ENCODE results near the gene RHBDD2.

- TF ChIP-seq, protein P1, sequence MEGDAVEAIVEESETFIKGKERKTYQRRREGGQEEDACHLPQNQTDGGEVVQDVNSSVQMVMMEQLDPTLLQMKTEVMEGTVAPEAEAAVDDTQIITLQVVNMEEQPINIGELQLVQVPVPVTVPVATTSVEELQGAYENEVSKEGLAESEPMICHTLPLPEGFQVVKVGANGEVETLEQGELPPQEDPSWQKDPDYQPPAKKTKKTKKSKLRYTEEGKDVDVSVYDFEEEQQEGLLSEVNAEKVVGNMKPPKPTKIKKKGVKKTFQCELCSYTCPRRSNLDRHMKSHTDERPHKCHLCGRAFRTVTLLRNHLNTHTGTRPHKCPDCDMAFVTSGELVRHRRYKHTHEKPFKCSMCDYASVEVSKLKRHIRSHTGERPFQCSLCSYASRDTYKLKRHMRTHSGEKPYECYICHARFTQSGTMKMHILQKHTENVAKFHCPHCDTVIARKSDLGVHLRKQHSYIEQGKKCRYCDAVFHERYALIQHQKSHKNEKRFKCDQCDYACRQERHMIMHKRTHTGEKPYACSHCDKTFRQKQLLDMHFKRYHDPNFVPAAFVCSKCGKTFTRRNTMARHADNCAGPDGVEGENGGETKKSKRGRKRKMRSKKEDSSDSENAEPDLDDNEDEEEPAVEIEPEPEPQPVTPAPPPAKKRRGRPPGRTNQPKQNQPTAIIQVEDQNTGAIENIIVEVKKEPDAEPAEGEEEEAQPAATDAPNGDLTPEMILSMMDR (conservative IDR thresholded peaks at IDR 0.05 in 1 of 2, IDR thresholded peaks at IDR 0.05 in 1 of 2; ENCODE audit: low read depth in 1 of 2, low read length in 2 of 2) = no peak
- no peak for TF ChIP-seq EZH2 (IDR thresholded peaks at IDR 0.05; ENCODE audit: low read length, missing control alignments)
Observed at GRCh38 chr7:75925717-75926435, 47.0 kb downstream of the RHBDD2 start.

Measured in fibroblast of lung (primary cell).